Measurements from ENCODE around the gene FOXI2. TPM values are rescaled to one million over a fixed set of nuclear protein-coding genes. Genes with fewer than 3 reads are reported as not detected.

Gene FOXI2
- total RNA-seq, 1 experiment from 2014 or later, result not detected

GRCh38 chr10:127739908-127740307 lies 2.9 kb downstream of the FOXI2 start:
- no peak overlapping the region for H3K27ac Mint-ChIP-seq (ENCODE audit: unreplicated experiment)
- POLR2A ChIA-PET, result no interaction called here
- intact Hi-C loops (cut with micrococcal nuclease; ENCODE audit: unreplicated experiment), result no loop called here

GRCh38 chr10:127740596-127740995 lies 3.6 kb downstream of the FOXI2 start:
- DNase-seq, result no peak
- H3K4me1 ChIP-seq, result no peaks in the 10 kb centered on the region
- intact Hi-C loops (cut with micrococcal nuclease; ENCODE audit: unreplicated experiment), result no loop called here
- Mint-ChIP-seq H3K4me3 (ENCODE audit: unreplicated experiment) (no peak overlapping the region), H3K36me3 (ENCODE audit: insufficient read depth, unreplicated experiment) (no peaks in the 10 kb centered on the region), H3K27me3 (ENCODE audit: insufficient read depth, unreplicated experiment) (peaks cover 9% of the 10 kb centered on the region), H3K9me3 (ENCODE audit: unreplicated experiment) (no peaks in the 10 kb centered on the region), H3K27ac (ENCODE audit: unreplicated experiment) (no peak overlapping the region), H3K4me1 (ENCODE audit: low read depth, unreplicated experiment) (no peaks in the 10 kb centered on the region)
- POLR2A ChIA-PET, result no interaction called here
- H3K27me3 ChIP-seq (replicated peaks; ENCODE audit: control insufficient read depth, insufficient read depth, low read length), result no peaks in the 10 kb centered on the region
- peaks cover 5% of the 10 kb centered on the region; the same call in 1 of the 2 replicates for H3K9me3 ChIP-seq
- no peak overlapping the region for H3K4me3 ChIP-seq (ENCODE audit: low read depth, low read length)
- no peaks in the 10 kb centered on the region for H3K36me3 ChIP-seq (ENCODE audit: control insufficient read depth, insufficient read depth, low read length)
- BruUV-seq (replicated peaks), result no TSS peak
- TF ChIP-seq CTCF (IDR thresholded peaks at IDR 0.05; ENCODE audit: insufficient read depth in 1 of 2, low read depth in 1 of 2, low read length in 1 of 2, severe bottlenecking in 1 of 2, unreplicated experiment in 1 of 2), result no peak
- CTCF ChIA-PET, result no interaction called here

More at GRCh38 chr10:127739908-127740307, 2.9 kb downstream of the FOXI2 start:
- Mint-ChIP-seq H3K4me3 (ENCODE audit: unreplicated experiment) (no peak overlapping the region), H3K27me3 (ENCODE audit: insufficient read depth, unreplicated experiment) (peaks cover 7% of the 10 kb centered on the region), H3K9me3 (ENCODE audit: unreplicated experiment) (no peaks in the 10 kb centered on the region), H3K4me1 (ENCODE audit: low read depth, unreplicated experiment) (no peaks in the 10 kb centered on the region), H3K36me3 (ENCODE audit: insufficient read depth, unreplicated experiment) (no peaks in the 10 kb centered on the region)
- H3K27me3 ChIP-seq (replicated peaks; ENCODE audit: control insufficient read depth, insufficient read depth, low read length), result no peaks in the 10 kb centered on the region
- H3K36me3 ChIP-seq (ENCODE audit: control insufficient read depth, insufficient read depth, low read length), result no peaks in the 10 kb centered on the region
- CTCF ChIA-PET, result no interaction called here
- peaks cover 5% of the 10 kb centered on the region; the same call in 1 of the 2 replicates for H3K9me3 ChIP-seq
- TF ChIP-seq CTCF (IDR thresholded peaks at IDR 0.05; ENCODE audit: insufficient read depth in 1 of 2, low read depth in 1 of 2, low read length in 1 of 2, severe bottlenecking in 1 of 2, unreplicated experiment in 1 of 2), result no peak
- no peak for DNase-seq
- no peaks in the 10 kb centered on the region for H3K4me1 ChIP-seq
- no TSS peak for BruUV-seq (replicated peaks)
- no peak overlapping the region for H3K4me3 ChIP-seq (ENCODE audit: low read depth, low read length)

GRCh38 chr10:127743205-127743604 lies 6.2 kb downstream of the FOXI2 start:
- intact Hi-C loops (cut with micrococcal nuclease; ENCODE audit: unreplicated experiment), result no loop called here
- no peak overlapping the region for H3K27ac Mint-ChIP-seq (ENCODE audit: unreplicated experiment)
- peaks cover 5% of the 10 kb centered on the region; the same call in 1 of the 2 replicates for H3K9me3 ChIP-seq
- no peaks in the 10 kb centered on the region for H3K4me1 ChIP-seq
- H3K4me3 ChIP-seq (ENCODE audit: low read depth, low read length), result no peak overlapping the region
- no peak for TF ChIP-seq CTCF (IDR thresholded peaks at IDR 0.05; ENCODE audit: insufficient read depth in 1 of 2, low read depth in 1 of 2, low read length in 1 of 2, severe bottlenecking in 1 of 2, unreplicated experiment in 1 of 2)
- no peaks in the 10 kb centered on the region for H3K4me1 Mint-ChIP-seq (ENCODE audit: low read depth, unreplicated experiment)
- POLR2A ChIA-PET, result no interaction called here
- no peak for DNase-seq
- H3K36me3 Mint-ChIP-seq (ENCODE audit: insufficient read depth, unreplicated experiment), result no peaks in the 10 kb centered on the region
- no TSS peak for BruUV-seq (replicated peaks)
- no peaks in the 10 kb centered on the region for H3K9me3 Mint-ChIP-seq (ENCODE audit: unreplicated experiment)
- CTCF ChIA-PET, result no interaction called here
- no peak overlapping the region for H3K4me3 Mint-ChIP-seq (ENCODE audit: unreplicated experiment)
- H3K36me3 ChIP-seq (ENCODE audit: control insufficient read depth, insufficient read depth, low read length), result no peaks in the 10 kb centered on the region
- H3K27me3 Mint-ChIP-seq (ENCODE audit: insufficient read depth, unreplicated experiment), result peaks cover 9% of the 10 kb centered on the region
- no peaks in the 10 kb centered on the region for H3K27me3 ChIP-seq (replicated peaks; ENCODE audit: control insufficient read depth, insufficient read depth, low read length)

Data from Caco-2 (cell line).